ENCODE measurements around the gene BCAS4.
"Not testable (repeated sequence)": the region's sequence is repeated elsewhere in the genome, so short reads cannot be mapped to it uniquely, and the experiment has no call there.

Gene BCAS4

DNA sequence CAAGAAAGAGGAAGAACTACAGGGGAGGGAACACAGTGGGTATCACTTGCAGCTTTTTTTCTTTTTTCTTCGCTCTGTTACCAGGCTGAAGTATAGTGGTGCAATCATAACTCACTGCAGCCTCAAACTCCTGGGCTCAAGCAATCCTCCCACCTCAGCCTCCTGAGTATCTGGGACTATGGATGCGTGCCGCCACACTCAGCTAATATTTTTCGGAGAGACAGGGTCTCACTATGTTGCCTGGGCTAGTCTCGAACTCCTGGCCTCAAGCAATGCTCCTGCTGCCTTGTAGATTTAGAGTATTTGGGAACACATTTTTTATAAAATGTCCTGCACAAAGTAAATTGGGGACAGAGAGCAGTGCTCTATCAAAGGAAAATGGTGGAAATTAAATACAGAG lies 35.2 kb upstream of the BCAS4 start:
- ChIA-PET POLR2A (no interaction called here), CTCF (no interaction called here)
- DNase-seq (ENCODE audit: extremely low spot score) = no peak
- no peak for TF ChIP-seq FOXM1 (IDR thresholded peaks at IDR 0.05; ENCODE audit: borderline replicate concordance)
- TF ChIP-seq ARNT (IDR thresholded peaks at IDR 0.05) = no peak

DNA sequence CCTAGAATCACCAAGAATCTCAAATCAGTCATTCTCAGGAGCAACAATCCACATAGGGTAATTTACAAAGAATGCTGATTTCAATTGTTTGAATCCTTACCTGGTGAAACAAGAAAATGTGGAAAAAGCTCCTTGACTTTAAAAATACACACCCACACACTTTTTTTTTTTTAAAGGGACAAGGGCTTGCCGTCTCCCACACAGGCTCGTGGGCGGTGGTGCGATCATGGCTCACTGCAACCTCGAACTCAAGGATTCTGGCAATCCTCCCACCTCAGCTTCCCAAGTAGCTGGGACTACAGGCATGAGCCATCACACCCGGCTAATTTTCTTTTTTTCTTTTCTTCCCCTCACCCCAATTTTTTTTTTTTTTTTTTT lies 32.8 kb upstream of the BCAS4 start:
- ChIA-PET CTCF (no interaction called here), POLR2A (no interaction called here)
- no peak for DNase-seq (ENCODE audit: extremely low spot score)
- no peak for TF ChIP-seq L3MBTL2 (conservative IDR thresholded peaks at IDR 0.05)
- no peak for TF ChIP-seq FOXK2 (IDR thresholded peaks at IDR 0.05)
- no peak for TF ChIP-seq ARNT (IDR thresholded peaks at IDR 0.05)
- TF ChIP-seq CTBP1 (IDR thresholded peaks at IDR 0.05; ENCODE audit: borderline replicate concordance) = no peak
- TF ChIP-seq BHLHE40 (IDR thresholded peaks at IDR 0.05; ENCODE audit: borderline replicate concordance) = no peak
- no peak for TF ChIP-seq FOXM1 (IDR thresholded peaks at IDR 0.05; ENCODE audit: borderline replicate concordance)
- TF ChIP-seq SUZ12 (IDR thresholded peaks at IDR 0.05) = no peak
- TF ChIP-seq ZNF384 (IDR thresholded peaks at IDR 0.05) = no peak
- TF ChIP-seq, protein P1, sequence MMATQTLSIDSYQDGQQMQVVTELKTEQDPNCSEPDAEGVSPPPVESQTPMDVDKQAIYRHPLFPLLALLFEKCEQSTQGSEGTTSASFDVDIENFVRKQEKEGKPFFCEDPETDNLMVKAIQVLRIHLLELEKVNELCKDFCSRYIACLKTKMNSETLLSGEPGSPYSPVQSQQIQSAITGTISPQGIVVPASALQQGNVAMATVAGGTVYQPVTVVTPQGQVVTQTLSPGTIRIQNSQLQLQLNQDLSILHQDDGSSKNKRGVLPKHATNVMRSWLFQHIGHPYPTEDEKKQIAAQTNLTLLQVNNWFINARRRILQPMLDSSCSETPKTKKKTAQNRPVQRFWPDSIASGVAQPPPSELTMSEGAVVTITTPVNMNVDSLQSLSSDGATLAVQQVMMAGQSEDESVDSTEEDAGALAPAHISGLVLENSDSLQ (IDR thresholded peaks at IDR 0.05) = no peak
- TF ChIP-seq FOXA1 (IDR thresholded peaks at IDR 0.05) = no peak
- TF ChIP-seq LEF1 (IDR thresholded peaks at IDR 0.05; ENCODE audit: borderline replicate concordance) = no peak
- TF ChIP-seq TARDBP (IDR thresholded peaks at IDR 0.05) = no peak
- no peak for TF ChIP-seq SP1 (IDR thresholded peaks at IDR 0.05)
- no peak for TF ChIP-seq NFRKB (IDR thresholded peaks at IDR 0.05)
- no peak for TF ChIP-seq HDGF (IDR thresholded peaks at IDR 0.05; ENCODE audit: borderline replicate concordance)
- no peak for TF ChIP-seq ELF4 (IDR thresholded peaks at IDR 0.05)

DNA sequence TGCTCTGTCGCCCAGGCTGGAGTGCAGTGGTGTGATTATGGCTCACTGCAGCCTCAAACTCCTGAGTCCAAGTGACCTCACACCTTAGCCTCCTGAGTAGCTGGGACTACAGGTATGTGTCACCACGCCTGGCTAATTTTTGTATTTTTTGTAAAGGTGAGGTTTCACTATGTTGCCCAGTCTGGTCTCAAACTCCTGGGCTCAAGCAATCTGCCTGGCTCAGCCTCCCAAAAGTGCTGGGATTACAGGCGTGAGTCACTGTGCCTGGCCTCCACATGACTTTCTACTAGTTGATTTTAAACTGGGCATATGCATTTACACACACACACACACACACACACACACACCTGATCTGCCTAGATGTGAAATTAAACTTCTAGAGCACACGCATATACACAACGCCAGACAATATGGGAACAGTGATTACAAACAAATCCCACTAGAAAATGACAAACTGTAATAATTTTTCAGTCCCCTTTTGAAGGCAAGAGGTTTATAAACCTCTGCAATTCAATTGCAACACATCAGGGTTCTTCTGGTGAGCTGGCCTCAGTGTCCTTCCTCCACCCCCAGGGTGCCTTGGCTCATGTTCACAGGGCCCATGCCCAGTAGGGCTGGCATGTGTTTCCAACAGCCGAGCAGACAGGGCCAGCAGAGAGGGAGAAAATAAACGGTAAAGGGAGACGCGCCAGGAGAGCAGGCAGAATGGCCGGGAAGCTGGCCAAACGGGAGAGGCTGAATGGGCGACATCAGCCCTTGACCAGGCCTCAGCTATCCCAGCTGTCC lies 32.2 kb upstream of the BCAS4 start:
- DNase-seq (ENCODE audit: extremely low spot score) = no peak
- no peak for TF ChIP-seq ZNF384 (IDR thresholded peaks at IDR 0.05)
- TF ChIP-seq, protein P1 (IDR thresholded peaks at IDR 0.05) = no peak
- TF ChIP-seq LEF1 (IDR thresholded peaks at IDR 0.05; ENCODE audit: borderline replicate concordance) = no peak
- TF ChIP-seq BHLHE40 (IDR thresholded peaks at IDR 0.05; ENCODE audit: borderline replicate concordance) = no peak
- no peak for TF ChIP-seq ARNT (IDR thresholded peaks at IDR 0.05)
- ChIA-PET POLR2A (no interaction called here), CTCF (no interaction called here)

DNA sequence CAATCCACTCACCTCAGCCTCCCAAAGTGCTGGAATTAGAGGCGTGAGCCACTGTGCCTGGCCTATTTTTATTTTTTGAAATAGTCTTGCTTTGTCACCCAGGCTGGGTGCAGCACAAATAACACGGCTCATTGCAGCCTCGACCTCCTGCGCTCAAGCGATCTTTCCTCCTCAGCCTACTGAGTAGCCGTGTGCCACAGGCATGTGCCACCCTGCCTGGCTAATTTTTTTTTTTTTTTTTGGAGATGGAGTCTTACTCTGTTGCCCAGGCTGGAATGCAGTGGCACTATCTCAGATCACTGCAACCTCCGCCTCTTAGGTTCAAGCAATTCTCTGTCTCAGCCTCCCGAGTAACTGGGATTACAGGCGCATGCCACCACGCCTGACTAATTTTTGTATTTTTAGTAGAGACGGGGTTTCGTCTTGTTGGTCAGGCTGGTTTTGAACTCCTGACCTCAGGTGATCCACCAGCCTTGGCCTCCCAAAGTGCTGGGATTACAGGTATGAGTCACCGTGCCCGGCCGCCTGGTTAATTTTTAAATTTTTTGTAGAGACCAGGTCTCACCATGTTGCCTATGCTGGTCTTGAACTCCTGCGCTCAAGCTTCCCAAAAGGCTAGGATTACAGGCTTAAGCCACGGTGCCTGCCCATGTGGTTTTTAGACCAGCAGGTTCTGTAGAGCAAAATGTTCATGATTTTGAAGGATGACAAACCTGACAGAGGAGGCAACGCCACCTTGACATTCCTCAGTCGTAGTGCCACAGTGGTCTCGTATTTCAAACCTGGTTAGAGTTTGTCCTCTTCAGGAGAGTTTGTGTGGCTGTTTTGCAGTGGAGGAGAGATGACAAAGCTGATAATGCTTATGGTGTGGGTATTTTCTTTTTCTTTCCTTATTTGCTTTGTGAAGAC lies 31.1 kb upstream of the BCAS4 start:
- POLR2A ChIA-PET; DNase-seq (ENCODE audit: extremely low spot score): not testable (repeated sequence)
- CTCF ChIA-PET = interaction anchor here (0.6 to 0.7 kb wide), 2 partner anchors 18 to 27 kb away, joined by 4 to 5 read pairs; no protein-coding TSS in a partner anchor

DNA sequence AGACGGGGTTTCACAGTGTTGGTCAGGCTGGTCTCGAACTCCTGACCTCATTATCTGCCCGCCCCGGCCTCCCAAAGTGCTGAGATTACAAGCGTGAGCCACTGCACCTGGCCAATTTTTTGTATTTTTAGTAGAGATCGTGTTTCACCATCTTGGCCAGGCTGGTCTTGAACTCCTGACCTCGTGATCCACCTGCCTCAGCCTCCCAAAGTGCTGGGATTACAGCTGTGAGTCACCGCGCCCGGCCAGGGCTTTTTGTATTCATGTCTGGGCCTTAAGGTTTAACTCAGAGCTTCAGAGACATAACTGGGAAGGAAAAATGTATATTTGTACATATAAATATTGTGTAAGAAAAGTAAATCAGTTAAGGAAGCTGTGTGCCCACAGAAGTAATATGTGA lies 29.6 kb upstream of the BCAS4 start:
- ChIA-PET POLR2A (interaction anchor here (1.0 kb wide), 1 partner anchor 25 kb away, joined by 3 read pairs; no protein-coding TSS in a partner anchor), CTCF (interaction anchor here (0.7 to 1.0 kb wide), 2 partner anchors 23 to 250 kb away, joined by 3 read pairs; no protein-coding TSS in a partner anchor)
- DNase-seq (ENCODE audit: extremely low spot score) = not testable (repeated sequence)

DNA sequence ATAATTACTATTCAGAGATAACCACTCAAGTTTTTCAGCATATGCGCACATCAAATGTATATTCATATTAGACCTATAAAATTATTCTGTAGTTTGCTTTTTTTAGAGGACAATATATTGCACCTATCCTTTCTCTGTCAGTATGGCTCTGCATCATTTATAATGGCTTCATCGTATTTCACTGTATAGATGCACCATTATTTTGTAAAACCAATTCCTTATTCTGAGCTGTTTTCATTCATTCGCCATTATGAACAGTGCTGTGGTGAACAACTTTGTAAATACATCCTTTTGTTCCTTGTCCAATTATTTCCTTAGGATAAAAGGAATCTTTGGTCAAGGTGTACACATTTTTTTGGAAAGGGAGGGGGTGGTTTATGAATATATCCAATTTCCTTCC lies 29.2 kb upstream of the BCAS4 start:
- ChIA-PET CTCF (interaction anchor here (0.7 to 1.0 kb wide), 3 partner anchors 16 to 250 kb away, joined by 3 read pairs; no protein-coding TSS in a partner anchor), POLR2A (interaction anchor here (1.0 kb wide), 1 partner anchor 25 kb away, joined by 3 read pairs; no protein-coding TSS in a partner anchor)
- DNase-seq (ENCODE audit: extremely low spot score) = no peak
- TF ChIP-seq, protein P1 (IDR thresholded peaks at IDR 0.05) = peak; percentile 88
- TF ChIP-seq LEF1 (IDR thresholded peaks at IDR 0.05; ENCODE audit: borderline replicate concordance) = no peak
- TF ChIP-seq FOXA1 (IDR thresholded peaks at IDR 0.05) = no peak
- TF ChIP-seq NFRKB (IDR thresholded peaks at IDR 0.05) = no peak
- TF ChIP-seq ELF4 (IDR thresholded peaks at IDR 0.05) = no peak
- TF ChIP-seq ZNF384 (IDR thresholded peaks at IDR 0.05) = no peak

DNA sequence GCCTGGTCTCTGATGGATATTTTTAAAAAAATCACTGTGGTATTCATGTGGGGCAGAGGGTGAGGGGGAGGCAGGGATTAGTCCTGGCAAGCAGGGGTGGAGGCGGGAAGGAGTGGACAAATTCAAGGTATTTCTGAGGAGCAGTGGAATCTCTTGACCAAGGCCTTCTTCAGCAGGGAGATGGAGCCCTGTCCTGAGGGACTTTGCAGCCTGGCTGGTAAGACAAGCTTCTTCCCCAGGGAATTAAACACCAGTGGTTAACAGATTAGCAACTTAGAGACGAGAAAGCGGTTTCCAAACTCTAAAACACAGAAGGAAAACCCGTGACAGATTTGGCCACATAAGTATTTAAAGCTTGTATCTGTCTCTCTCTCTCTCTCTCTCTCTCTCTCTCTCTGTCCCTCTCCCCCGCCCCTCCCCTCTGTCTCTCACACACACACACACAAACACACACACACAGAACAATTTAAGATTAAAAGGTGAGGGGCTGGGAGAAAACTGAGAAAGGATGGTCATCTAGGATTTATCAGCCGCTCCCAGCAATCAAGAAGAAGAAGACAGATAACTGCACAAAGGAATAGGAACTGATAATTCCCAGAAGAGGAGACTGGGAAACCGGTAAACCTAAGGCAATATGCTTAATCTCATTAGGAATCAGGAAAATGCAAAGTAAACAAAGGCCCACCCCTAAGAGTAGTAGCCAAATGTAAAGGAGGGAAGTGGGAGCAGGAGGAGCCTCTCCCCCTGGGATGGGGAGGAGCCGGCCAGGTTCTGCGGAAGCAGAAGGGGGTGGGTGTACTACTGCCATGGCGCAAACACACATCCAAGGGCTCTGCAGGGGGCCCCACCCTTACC lies 27.7 kb upstream of the BCAS4 start:
- POLR2A ChIA-PET; DNase-seq (ENCODE audit: extremely low spot score): not testable (repeated sequence)
- CTCF ChIA-PET = interaction anchor here (0.7 to 1.0 kb wide), 3 partner anchors 21 to 552 kb away, joined by 3 to 5 read pairs (median 4); no protein-coding TSS in a partner anchor

DNA sequence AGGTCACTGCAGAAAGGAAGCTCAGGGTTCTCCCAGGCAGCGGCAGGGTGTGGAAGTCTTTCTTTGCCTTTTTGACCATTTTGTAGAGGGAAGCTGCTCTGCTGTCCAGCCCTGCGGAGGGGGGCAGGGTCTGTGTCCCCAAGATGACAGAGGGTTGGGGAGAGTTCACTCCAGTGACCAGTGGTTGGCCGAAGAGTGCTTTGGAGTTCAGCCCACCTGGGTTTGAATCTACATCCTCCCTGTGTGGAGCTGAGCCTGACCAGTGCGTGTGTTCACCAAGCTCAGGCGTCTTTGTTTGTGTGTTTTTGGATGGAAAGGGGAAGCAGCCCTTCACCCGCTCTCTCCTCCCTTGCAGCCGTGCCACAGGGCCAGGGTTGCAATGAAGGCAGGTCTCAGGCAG lies 25.9 kb upstream of the BCAS4 start:
- DNase-seq (ENCODE audit: extremely low spot score); POLR2A ChIA-PET: not testable (repeated sequence)
- CTCF ChIA-PET = interaction anchor here (0.5 kb wide), 1 partner anchor 20 kb away, joined by 3 read pairs; no protein-coding TSS in a partner anchor

DNA sequence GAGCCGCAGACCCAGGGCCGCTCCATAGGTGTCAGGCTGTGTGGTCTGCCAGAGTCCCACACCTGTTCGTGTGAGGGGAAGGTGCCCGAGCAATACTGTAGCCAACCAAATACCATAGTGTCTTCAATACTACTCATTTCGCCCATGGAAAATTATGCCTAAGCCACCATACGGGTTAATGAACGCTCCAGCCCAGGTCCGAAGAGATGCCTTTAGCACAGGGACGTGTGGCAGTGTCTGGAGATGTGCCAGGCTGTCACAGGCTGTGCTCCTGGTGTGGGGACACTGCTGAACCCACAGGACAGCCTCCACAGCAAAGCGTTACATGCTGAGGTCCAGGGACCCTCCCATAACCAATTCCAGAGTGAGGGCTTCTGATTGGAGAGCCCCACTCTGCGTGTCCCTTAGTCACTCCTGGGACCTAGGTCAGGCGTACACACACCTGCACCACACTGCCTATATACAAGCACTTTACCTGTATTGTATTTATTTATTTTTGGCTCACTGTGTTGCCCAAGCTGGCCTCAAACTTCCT lies 25.2 kb upstream of the BCAS4 start:
- POLR2A ChIA-PET = not testable (repeated sequence)

DNA sequence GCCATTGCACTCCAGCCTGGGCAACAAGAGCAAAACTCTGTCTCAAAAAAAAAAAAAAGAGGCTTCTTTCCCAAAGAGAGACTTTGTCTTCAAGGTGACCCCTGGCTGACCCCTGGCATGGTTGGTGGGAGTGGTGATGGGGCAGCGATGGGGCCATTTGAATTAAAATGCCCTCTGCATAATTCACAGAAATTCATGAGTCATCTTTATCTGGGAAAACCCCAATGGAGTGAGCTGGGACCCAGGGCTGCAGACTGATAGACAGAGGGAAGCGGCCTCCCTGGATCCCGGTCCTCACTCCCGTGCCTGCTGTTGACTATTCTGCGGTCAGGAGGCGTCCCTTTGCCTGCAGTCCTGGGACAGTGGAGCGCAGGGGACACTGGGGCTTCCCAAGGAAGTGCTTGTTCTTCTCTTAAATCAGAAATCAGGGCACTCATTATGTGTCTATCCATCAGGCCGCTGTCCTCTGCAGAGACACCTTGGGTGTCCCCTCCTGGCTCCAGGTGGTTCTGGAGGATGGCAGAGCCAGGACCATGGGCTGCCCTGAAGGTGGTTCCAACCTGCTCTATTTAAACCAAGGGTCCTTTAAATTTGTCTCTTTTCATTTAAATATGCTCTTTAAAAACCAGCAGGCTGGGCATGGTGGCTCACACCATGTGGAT lies 23.3 kb upstream of the BCAS4 start:
- POLR2A ChIA-PET; CTCF ChIA-PET; DNase-seq (ENCODE audit: extremely low spot score): not testable (repeated sequence)

More for the DNA sequence above, 25.2 kb upstream of the BCAS4 start:
- not testable (repeated sequence) for DNase-seq (ENCODE audit: extremely low spot score)
- CTCF ChIA-PET = interaction anchor here (0.5 kb wide), 1 partner anchor 20 kb away, joined by 3 read pairs; no protein-coding TSS in a partner anchor
